DMS114 treated with DMSO at 0.1 percent for 48 hours (cell line): Measurements from ENCODE around the gene CFAP90.
A peak's percentile ranks its signal among the peaks of the same experiment; 100 is the strongest.

Experiments
- DNase-seq: peaks from one replicate; lab custom pipeline; 2025; ENCODE audit not compliant: unreplicated experiment; lab: John Stamatoyannopoulos, UW

The CFAP90 gene

GRCh38 chr5:7868427-7868772 is 17.5 kb upstream of the CFAP90 start:
- no peak for DNase-seq

- DNase-seq, result no peak
These were observed 16.3 kb upstream of the CFAP90 start for GRCh38 chr5:7867260-7867659.

GRCh38 chr5:7866196-7866595 is 15.3 kb upstream of the CFAP90 start:
- DNase-seq, result no peak

GRCh38 chr5:7857926-7858632 is 7.1 kb upstream of the CFAP90 start:
- DNase-seq, result no peak

- DNase-seq, result no peak
These were observed 6.4 kb upstream of the CFAP90 start for GRCh38 chr5:7857361-7857760.

GRCh38 chr5:7856855-7857254 is 5.9 kb upstream of the CFAP90 start:
- peak; percentile 30 for DNase-seq

- DNase-seq, result no peak
These were observed 4.7 kb upstream of the CFAP90 start for GRCh38 chr5:7855611-7856010.

- DNase-seq, result no peak
These were observed 2.1 kb upstream of the CFAP90 start for GRCh38 chr5:7852988-7853387.

- no peak for DNase-seq
These were observed 1.6 kb upstream of the CFAP90 start for GRCh38 chr5:7852542-7852941.

- no peak for DNase-seq
These were observed 820 bp upstream of the CFAP90 start for GRCh38 chr5:7851617-7852289.

- no peak for DNase-seq
These were observed 283 bp upstream of the CFAP90 start for GRCh38 chr5:7851240-7851592.

GRCh38 chr5:7849681-7850394 is 1.1 kb downstream of the CFAP90 start:
- DNase-seq, result peak; percentile 13

GRCh38 chr5:7848296-7848695 is 2.6 kb downstream of the CFAP90 start:
- no peak for DNase-seq

- DNase-seq, result no peak
These were observed 4.6 kb downstream of the CFAP90 start for GRCh38 chr5:7846327-7846726.

- DNase-seq, result no peak
These were observed 5.4 kb downstream of the CFAP90 start for GRCh38 chr5:7845557-7845956.

- DNase-seq, result no peak
These were observed 6.0 kb downstream of the CFAP90 start for GRCh38 chr5:7844901-7845300.

GRCh38 chr5:7842531-7842930 is 8.4 kb downstream of the CFAP90 start:
- no peak for DNase-seq

GRCh38 chr5:7837403-7837802 is 13.5 kb downstream of the CFAP90 start:
- no peak for DNase-seq

- no peak for DNase-seq
These were observed 16.0 kb downstream of the CFAP90 start for GRCh38 chr5:7834982-7835381.

GRCh38 chr5:7828269-7828668 is 22.7 kb downstream of the CFAP90 start:
- no peak for DNase-seq

- DNase-seq, result no peak
These were observed 23.3 kb downstream of the CFAP90 start for GRCh38 chr5:7827610-7828009.

GRCh38 chr5:7825630-7826029 is 25.3 kb downstream of the CFAP90 start:
- no peak for DNase-seq
